Endothelial cell of umbilical vein (primary cell): ENCODE results near the gene DPYD. TPM values are rescaled to one million over a fixed set of nuclear protein-coding genes. Genes with fewer than 3 reads are reported as not detected.

Experiments
- BruUV-seq: library from RNA; stranded (reverse); fragments of 400-500 nt; replicated peaks from 2 replicates; lab custom pipeline; 2021; lab: Mats Ljungman, UMichigan
- CTCF ChIA-PET: fragments of 300-600, 350-600 bp; sonication (Branson Sonifier 250); formaldehyde crosslinking; loops from one replicate; lab custom pipeline; 2021; ENCODE audit warnings: antibody characterized with exemption, inconsistent platforms; lab: Charles Lee
- POLR2A ChIA-PET: fragments of 300-600, 350-600 bp; sonication (Branson Sonifier 250); formaldehyde crosslinking; loops from one replicate; lab custom pipeline; 2021; ENCODE audit warnings: antibody characterized with exemption, inconsistent platforms; lab: Charles Lee
- DNase-seq: peaks from one replicate; pipeline ENCODE4 v3.0.0-alpha.2; 2011; ENCODE audit warnings: low read depth, low spot score
- FAIRE-seq: peaks from 2 replicates; lab custom pipeline; 2011; peaks lifted over from hg19 to GRCh38; lab: Jason Lieb, UNC
- H2AFZ ChIP-seq: 2 replicates; pipeline ENCODE4 v1.6.0; 2012; ENCODE audit warnings: low read depth, low read length, control low read depth, inconsistent platforms
- H3K27ac ChIP-seq: 2 replicates; pipeline ENCODE4 v1.5.1; 2011; ENCODE audit warnings: low read depth, mild to moderate bottlenecking, control low read depth, low read length, moderate library complexity; ENCODE audit not compliant: insufficient read depth
- H3K27me3 ChIP-seq, 2 experiments: 2 replicates each; pipeline versions ENCODE4 v1.6.0 to v1.6.1; 2011; ENCODE audit warnings: low read length in 2 of 2, mixed read lengths in 1 of 2; ENCODE audit not compliant: control insufficient read depth in 2 of 2, insufficient read depth in 2 of 2
- H3K36me3 ChIP-seq, 2 experiments: 2 replicates in 1 of 2; 3 replicates in 1 of 2; pipeline ENCODE4 v1.5.1; 2011; ENCODE audit warnings: low read length in 2 of 2, mild to moderate bottlenecking in 1 of 2, moderate library complexity in 1 of 2; ENCODE audit not compliant: control insufficient read depth in 2 of 2, insufficient read depth in 2 of 2; ENCODE audit errors: extremely low read depth in 1 of 2
- H3K4me1 ChIP-seq: 3 replicates; pipeline ENCODE4 v1.5.1; 2011; ENCODE audit warnings: mild to moderate bottlenecking, low read length; ENCODE audit not compliant: control insufficient read depth, insufficient read depth; ENCODE audit errors: extremely low read depth
- H3K4me2 ChIP-seq: 2 replicates; pipeline ENCODE4 v1.6.1; 2011; ENCODE audit warnings: low read length, control low read depth, mixed read lengths; ENCODE audit not compliant: insufficient read depth
- H3K4me3 ChIP-seq, 3 experiments: fragments of 200-600 bp in 1 of 3; sonication (generic), shearing (Covaris generic) in 1 of 3; replicated peaks in 1 of 3; 2 replicates each; pipeline ENCODE4 v1.5.1; 2011 to 2016; ENCODE audit warnings: control low read depth in 3 of 3, low read length in 3 of 3, mild to moderate bottlenecking in 2 of 3, inconsistent platforms in 1 of 3, low read depth in 1 of 3, moderate library complexity in 1 of 3; ENCODE audit not compliant: insufficient read depth in 1 of 3
- H3K79me2 ChIP-seq: 2 replicates; pipeline ENCODE4 v1.6.0; 2012; ENCODE audit warnings: low read length, inconsistent platforms; ENCODE audit not compliant: control insufficient read depth, insufficient read depth
- H3K9ac ChIP-seq: replicated peaks from 2 replicates; pipeline ENCODE3; 2011; ENCODE audit warnings: low read length, control low read depth; ENCODE audit not compliant: insufficient read depth; ENCODE audit errors: extremely low read depth
- H3K9me1 ChIP-seq: replicated peaks from 3 replicates; pipeline ENCODE4 v1.6.0; 2011; ENCODE audit warnings: mild to moderate bottlenecking, low read length; ENCODE audit not compliant: control insufficient read depth, insufficient read depth; ENCODE audit errors: extremely low read depth
- H3K9me3 ChIP-seq: replicated peaks from 2 replicates; pipeline ENCODE4 v1.5.1; 2012; ENCODE audit warnings: low read length, inconsistent platforms; ENCODE audit not compliant: control insufficient read depth, insufficient read depth
- H4K20me1 ChIP-seq: replicated peaks from 2 replicates; pipeline ENCODE3; 2011; ENCODE audit warnings: mild to moderate bottlenecking, low read length; ENCODE audit not compliant: control insufficient read depth, insufficient read depth; ENCODE audit errors: extremely low read depth
- EZH2 ChIP-seq: IDR thresholded peaks from 2 replicates; pipeline ENCODE4 v1.6.1; 2012; ENCODE audit warnings: borderline replicate concordance, low read depth, mild to moderate bottlenecking, moderate library complexity, low read length, inconsistent platforms; ENCODE audit not compliant: severe bottlenecking
- FOS ChIP-seq: IDR thresholded peaks from 2 replicates; pipeline ENCODE4 v1.6.1; 2011; ENCODE audit warnings: mild to moderate bottlenecking, low read length, moderate library complexity, borderline replicate concordance; ENCODE audit not compliant: insufficient read depth
- GATA2 ChIP-seq: IDR thresholded peaks from 2 replicates; pipeline ENCODE4 v1.7.0; 2011; ENCODE audit warnings: low read depth, mild to moderate bottlenecking, moderate library complexity, mixed read lengths, low read length; ENCODE audit not compliant: insufficient read length, insufficient read depth
- JUN ChIP-seq: IDR thresholded peaks from 2 replicates; pipeline ENCODE4 v1.6.1; 2011; ENCODE audit warnings: borderline replicate concordance, low read depth; ENCODE audit not compliant: insufficient read length, insufficient read depth
- MYC ChIP-seq: IDR thresholded peaks from one replicate; pipeline ENCODE4 v1.6.1; 2011; ENCODE audit warnings: mild to moderate bottlenecking, low read depth, low read length
- POLR2A ChIP-seq: IDR thresholded peaks from 2 replicates; pipeline ENCODE4 v1.6.1; 2012; ENCODE audit warnings: low read depth, mild to moderate bottlenecking, control low read depth, low read length
- POLR2AphosphoS5 ChIP-seq: IDR thresholded peaks from 2 replicates; pipeline ENCODE4 v1.6.1; 2012; ENCODE audit warnings: low read depth, mild to moderate bottlenecking, control low read depth, low read length, moderate library complexity; ENCODE audit not compliant: insufficient read depth
- dilution Hi-C: fragments of 300-500 bp; cut with MboI; formaldehyde crosslinking; loops from one replicate; pipeline ENCODE4 v1.15.0; 2019; ENCODE audit warnings: low sequenced_read_pairs; ENCODE audit not compliant: extremely low pct_ligation_motif_present
- intact Hi-C: fragments of 100-400 bp; cut with micrococcal nuclease; formaldehyde crosslinking; loops from one replicate; pipeline ENCODE4 v1.10.0; 2022
- polyA plus RNA-seq, 4 experiments: library from polyadenylated mRNA; depleted of rRNA in 3 of 4; stranded (reverse) in 3 of 4; unstranded in 1 of 4; fragments of >200 nt; gene quantifications; 2 replicates each; pipeline versions ENCODE4 v1.2.1 to v1.2.3, GENCODE V29; 2011 to 2012; ENCODE audit warnings: missing spikeins in 1 of 4
- total RNA-seq: library from RNA; stranded (reverse); gene quantifications from 2 replicates; pipeline ENCODE4 v1.2.3, GENCODE V29; 2021
- TF ChIP-seq, protein P1 (sequence below), 2 donors: IDR thresholded peaks; 1 replicate in 1 of 2; 2 replicates in 1 of 2; pipeline ENCODE4 v1.5.1; 2011; ENCODE audit warnings: low read length in 2 of 2, mild to moderate bottlenecking in 2 of 2, moderate library complexity in 2 of 2, control low read depth in 1 of 2, inconsistent platforms in 1 of 2, low read depth in 1 of 2; ENCODE audit not compliant: insufficient read depth in 1 of 2; ENCODE audit errors: extremely low read depth in 1 of 2
- TF ChIP-seq, protein P2 (sequence below): IDR thresholded peaks from 2 replicates; pipeline ENCODE4 v1.6.1; 2011; ENCODE audit not compliant: insufficient read depth, insufficient read length

DPYD gene
- total and polyA plus RNA-seq, 2 donors (not counting 3 experiments of a cell fraction or from before 2014, with no cell fraction given), result 4.6 to 15.1 TPM

DNA sequence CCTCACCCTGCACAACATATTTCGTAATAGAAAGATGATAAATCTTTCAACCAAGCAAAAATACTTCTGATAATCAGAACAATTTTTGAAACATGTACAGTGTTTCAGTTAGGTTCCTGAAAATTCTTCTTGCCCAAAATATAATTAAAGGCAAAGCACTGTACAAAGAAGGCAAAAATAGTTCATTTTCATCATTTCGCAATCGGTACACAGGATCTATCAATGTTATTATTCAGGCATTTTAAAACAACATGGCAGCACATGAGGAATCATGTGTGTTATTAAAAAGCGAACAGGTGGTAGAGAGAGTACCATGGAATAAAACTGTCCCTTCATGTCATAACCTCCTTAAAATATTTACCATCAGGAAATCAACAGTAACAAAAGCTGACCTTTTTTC lies 356.9 kb downstream of the DPYD start:
- Histone ChIP-seq H3K79me2 (no peaks in the 10 kb centered on the region), H3K4me1 (no peaks in the 10 kb centered on the region), H2AFZ (no peak overlapping the region), H3K9me3 (no peaks in the 10 kb centered on the region), H3K9ac (no peak overlapping the region), H3K9me1 (no peaks in the 10 kb centered on the region), H3K4me2 (no peak overlapping the region), H3K27me3 (no peaks in the 10 kb centered on the region), H4K20me1 (no peaks in the 10 kb centered on the region), H3K4me3 (no peak overlapping the region), H3K27ac (no peak overlapping the region), H3K36me3 (no peaks in the 10 kb centered on the region)
- dilution Hi-C loops (no loop called here), intact Hi-C loops (no loop called here)
- TF ChIP-seq MYC, result no peak
- no peak for TF ChIP-seq JUN
- TF ChIP-seq, protein P1, sequence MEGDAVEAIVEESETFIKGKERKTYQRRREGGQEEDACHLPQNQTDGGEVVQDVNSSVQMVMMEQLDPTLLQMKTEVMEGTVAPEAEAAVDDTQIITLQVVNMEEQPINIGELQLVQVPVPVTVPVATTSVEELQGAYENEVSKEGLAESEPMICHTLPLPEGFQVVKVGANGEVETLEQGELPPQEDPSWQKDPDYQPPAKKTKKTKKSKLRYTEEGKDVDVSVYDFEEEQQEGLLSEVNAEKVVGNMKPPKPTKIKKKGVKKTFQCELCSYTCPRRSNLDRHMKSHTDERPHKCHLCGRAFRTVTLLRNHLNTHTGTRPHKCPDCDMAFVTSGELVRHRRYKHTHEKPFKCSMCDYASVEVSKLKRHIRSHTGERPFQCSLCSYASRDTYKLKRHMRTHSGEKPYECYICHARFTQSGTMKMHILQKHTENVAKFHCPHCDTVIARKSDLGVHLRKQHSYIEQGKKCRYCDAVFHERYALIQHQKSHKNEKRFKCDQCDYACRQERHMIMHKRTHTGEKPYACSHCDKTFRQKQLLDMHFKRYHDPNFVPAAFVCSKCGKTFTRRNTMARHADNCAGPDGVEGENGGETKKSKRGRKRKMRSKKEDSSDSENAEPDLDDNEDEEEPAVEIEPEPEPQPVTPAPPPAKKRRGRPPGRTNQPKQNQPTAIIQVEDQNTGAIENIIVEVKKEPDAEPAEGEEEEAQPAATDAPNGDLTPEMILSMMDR (IDR thresholded peaks at IDR 0.05; ENCODE audit: extremely low read depth in 1 of 2, insufficient read depth in 1 of 2, low read depth in 1 of 2, low read length in 2 of 2), result no peak
- TF ChIP-seq, protein P2, sequence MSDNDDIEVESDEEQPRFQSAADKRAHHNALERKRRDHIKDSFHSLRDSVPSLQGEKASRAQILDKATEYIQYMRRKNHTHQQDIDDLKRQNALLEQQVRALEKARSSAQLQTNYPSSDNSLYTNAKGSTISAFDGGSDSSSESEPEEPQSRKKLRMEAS, result no peak
- no peak for TF ChIP-seq POLR2A
- no peak for TF ChIP-seq GATA2
- TF ChIP-seq POLR2AphosphoS5, result no peak
- TF ChIP-seq EZH2, result no peak
- no peak for TF ChIP-seq FOS
- ChIA-PET CTCF (interaction anchor here (1.0 to 1.6 kb wide), 2 partner anchors 21 to 39 kb away, joined by 4 read pairs; no protein-coding TSS in a partner anchor), POLR2A (no interaction called here)
- BruUV-seq, result no TSS peak
- FAIRE-seq, result no peak
- DNase-seq, result no peak
